Fibroblast of lung (primary cell): Measurements from ENCODE around the gene CKAP4. TPM values are rescaled to one million over a fixed set of nuclear protein-coding genes. Genes with fewer than 3 reads are reported as not detected.

ENCODE experiments used
- DNase-seq, 2 donors: peaks; one replicate each; pipeline versions ENCODE4 v3.0.0 to v3.0.0-alpha.2; 2010; ENCODE audit warnings: low read depth in 2 of 2
- H2AFZ ChIP-seq: 2 replicates; pipeline ENCODE4 v1.5.1; 2012; ENCODE audit warnings: low read length, control low read depth, inconsistent platforms
- H3K27ac ChIP-seq: 2 replicates; pipeline ENCODE4 v1.5.1; 2011; ENCODE audit warnings: low read length, control low read depth; ENCODE audit not compliant: insufficient read depth
- H3K27me3 ChIP-seq: 2 replicates; pipeline ENCODE4 v1.5.1; 2011; ENCODE audit warnings: mild to moderate bottlenecking, low read length; ENCODE audit not compliant: control insufficient read depth, insufficient read depth
- H3K36me3 ChIP-seq: 2 replicates; pipeline ENCODE4 v1.5.1; 2011; ENCODE audit warnings: low read length; ENCODE audit not compliant: control insufficient read depth, insufficient read depth
- H3K4me1 ChIP-seq: 2 replicates; pipeline ENCODE4 v1.5.1; 2011; ENCODE audit warnings: low read length; ENCODE audit not compliant: control insufficient read depth, insufficient read depth; ENCODE audit errors: extremely low read depth
- H3K4me2 ChIP-seq: 2 replicates; pipeline ENCODE4 v1.5.1; 2011; ENCODE audit warnings: low read length, control low read depth; ENCODE audit not compliant: insufficient read depth; ENCODE audit errors: extremely low read depth
- H3K4me3 ChIP-seq, 4 experiments: fragments of 200-600 bp in 1 of 4; sonication (generic) in 1 of 4; replicated peaks in 1 of 4; 2 replicates each; pipeline ENCODE4 v1.5.1; 2011 to 2016; ENCODE audit warnings: low read length in 4 of 4, low read depth in 3 of 4, mild to moderate bottlenecking in 3 of 4, control low read depth in 2 of 4, inconsistent platforms in 1 of 4, mixed read lengths in 1 of 4; ENCODE audit not compliant: insufficient read depth in 1 of 4; ENCODE audit errors: control extremely low read depth in 1 of 4
- H3K79me2 ChIP-seq: 2 replicates; pipeline ENCODE4 v1.5.1; 2012; ENCODE audit warnings: mild to moderate bottlenecking, low read length, inconsistent platforms; ENCODE audit not compliant: control insufficient read depth, insufficient read depth
- H3K9ac ChIP-seq: 2 replicates; pipeline ENCODE4 v1.5.1; 2011; ENCODE audit warnings: mild to moderate bottlenecking, low read length, control low read depth; ENCODE audit not compliant: insufficient read depth
- H3K9me3 ChIP-seq: 2 replicates; pipeline ENCODE4 v1.5.1; 2012; ENCODE audit warnings: low read depth, low read length; ENCODE audit not compliant: control insufficient read depth, insufficient read depth
- H4K20me1 ChIP-seq: 2 replicates; pipeline ENCODE4 v1.5.1; 2011; ENCODE audit warnings: low read length; ENCODE audit not compliant: control insufficient read depth, insufficient read depth; ENCODE audit errors: extremely low read depth
- EZH2 ChIP-seq: IDR thresholded peaks from 2 replicates; pipeline ENCODE4 v1.5.1; 2012; ENCODE audit warnings: low read length, control low read depth, mild to moderate bottlenecking; ENCODE audit errors: missing control alignments
- polyA plus RNA-seq, 2 donors: library from polyadenylated mRNA; depleted of rRNA in 1 of 2; stranded (reverse) in 1 of 2; unstranded in 1 of 2; fragments of >200 nt; gene quantifications; 2 replicates each; pipeline ENCODE4 v1.2.1, GENCODE V29; 2011 to 2012; ENCODE audit warnings: missing spikeins in 1 of 2
- total RNA-seq: library from RNA; depleted of rRNA; stranded (reverse); fragments of >200 nt; gene quantifications from 2 replicates; pipeline ENCODE4 v1.2.1, GENCODE V29; 2014
- TF ChIP-seq, protein P1 (sequence below), 2 donors: IDR thresholded peaks in 1 of 2; conservative IDR thresholded peaks in 1 of 2; 1 replicate in 1 of 2; 2 replicates in 1 of 2; pipeline ENCODE4 v1.5.1; 2011 to 2012; ENCODE audit warnings: low read length in 2 of 2, control low read depth in 1 of 2, inconsistent platforms in 1 of 2, low read depth in 1 of 2, mild to moderate bottlenecking in 1 of 2

Gene CKAP4
- total and polyA plus RNA-seq, 2 donors (not counting 1 experiment from before 2014, with no cell fraction given) = 132 to 282 TPM

DNA sequence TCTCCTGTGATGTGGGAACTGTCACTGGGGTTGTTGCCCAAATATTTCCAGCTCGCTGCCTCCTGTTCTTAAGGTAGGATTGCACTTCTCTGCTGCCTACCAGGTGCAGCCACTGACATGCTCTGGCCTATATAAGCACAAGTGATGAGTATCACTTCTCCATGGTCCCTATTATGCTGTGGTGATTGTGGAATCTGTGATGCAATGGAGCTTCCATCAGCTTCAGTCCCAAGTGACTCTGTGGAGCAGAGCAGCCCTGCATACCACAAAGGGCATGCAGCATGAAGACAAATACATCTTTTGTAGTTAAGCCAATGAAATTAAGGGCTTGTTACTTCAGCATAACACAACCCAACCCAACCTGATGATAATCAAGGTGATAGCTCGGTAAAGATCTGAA, 43.5 kb downstream of the CKAP4 start:
- TF ChIP-seq EZH2 = no peak
- TF ChIP-seq, protein P1, sequence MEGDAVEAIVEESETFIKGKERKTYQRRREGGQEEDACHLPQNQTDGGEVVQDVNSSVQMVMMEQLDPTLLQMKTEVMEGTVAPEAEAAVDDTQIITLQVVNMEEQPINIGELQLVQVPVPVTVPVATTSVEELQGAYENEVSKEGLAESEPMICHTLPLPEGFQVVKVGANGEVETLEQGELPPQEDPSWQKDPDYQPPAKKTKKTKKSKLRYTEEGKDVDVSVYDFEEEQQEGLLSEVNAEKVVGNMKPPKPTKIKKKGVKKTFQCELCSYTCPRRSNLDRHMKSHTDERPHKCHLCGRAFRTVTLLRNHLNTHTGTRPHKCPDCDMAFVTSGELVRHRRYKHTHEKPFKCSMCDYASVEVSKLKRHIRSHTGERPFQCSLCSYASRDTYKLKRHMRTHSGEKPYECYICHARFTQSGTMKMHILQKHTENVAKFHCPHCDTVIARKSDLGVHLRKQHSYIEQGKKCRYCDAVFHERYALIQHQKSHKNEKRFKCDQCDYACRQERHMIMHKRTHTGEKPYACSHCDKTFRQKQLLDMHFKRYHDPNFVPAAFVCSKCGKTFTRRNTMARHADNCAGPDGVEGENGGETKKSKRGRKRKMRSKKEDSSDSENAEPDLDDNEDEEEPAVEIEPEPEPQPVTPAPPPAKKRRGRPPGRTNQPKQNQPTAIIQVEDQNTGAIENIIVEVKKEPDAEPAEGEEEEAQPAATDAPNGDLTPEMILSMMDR (conservative IDR thresholded peaks at IDR 0.05 in 1 of 2, IDR thresholded peaks at IDR 0.05 in 1 of 2; ENCODE audit: low read depth in 1 of 2, low read length in 2 of 2) = no peak
- no peak for DNase-seq
- no peak overlapping the region for H3K4me3 ChIP-seq
- no peaks in the 10 kb centered on the region for H3K9me3 ChIP-seq
- no peak overlapping the region for H3K27ac ChIP-seq
- no peaks in the 10 kb centered on the region for H3K27me3 ChIP-seq
- H2AFZ ChIP-seq = no peak overlapping the region
- no peak overlapping the region for H3K4me2 ChIP-seq
- H3K9ac ChIP-seq = no peak overlapping the region
- H3K4me1 ChIP-seq = no peaks in the 10 kb centered on the region
- no peaks in the 10 kb centered on the region for H3K79me2 ChIP-seq
- H3K36me3 ChIP-seq = no peaks in the 10 kb centered on the region
- no peaks in the 10 kb centered on the region for H4K20me1 ChIP-seq

DNA sequence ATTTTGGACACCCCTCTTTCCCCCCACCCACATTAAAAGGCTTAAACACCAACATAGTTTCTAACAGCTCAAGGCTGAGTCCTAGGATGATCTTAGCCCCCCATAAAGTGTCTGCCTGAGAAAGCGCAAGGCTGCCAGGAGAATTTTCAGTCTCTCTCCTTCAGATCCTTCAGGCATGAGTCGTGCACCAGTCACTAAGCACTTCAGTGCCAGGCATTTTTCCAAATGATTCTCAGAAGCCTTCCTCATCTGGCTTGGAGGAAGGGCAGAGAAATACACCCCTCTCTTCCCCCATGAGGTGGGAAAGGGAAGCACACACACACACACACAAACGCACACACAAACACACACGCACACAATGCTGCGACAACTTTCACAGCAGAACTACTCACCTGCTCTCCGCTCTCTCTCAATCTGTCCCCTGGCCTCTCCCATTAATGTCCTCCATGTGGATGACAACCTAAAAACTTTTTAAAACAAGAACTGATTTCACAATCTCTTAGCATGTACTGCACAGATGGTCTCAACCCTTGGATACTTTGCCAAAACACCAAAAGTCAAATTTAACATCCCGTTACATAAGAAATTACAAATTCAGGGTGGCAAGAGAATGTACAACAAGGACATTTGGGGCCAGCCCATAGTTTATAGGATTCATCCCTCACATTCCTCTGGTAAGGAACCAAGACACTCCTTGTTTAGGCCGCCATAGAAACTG, 49.8 kb downstream of the CKAP4 start:
- no peak overlapping the region for H2AFZ ChIP-seq
- H3K79me2 ChIP-seq = no peaks in the 10 kb centered on the region
- no peaks in the 10 kb centered on the region for H3K27me3 ChIP-seq
- no peak for DNase-seq
- no peaks in the 10 kb centered on the region for H3K9me3 ChIP-seq
- no peak for TF ChIP-seq EZH2
- TF ChIP-seq, protein P1 (conservative IDR thresholded peaks at IDR 0.05 in 1 of 2, IDR thresholded peaks at IDR 0.05 in 1 of 2; ENCODE audit: low read depth in 1 of 2, low read length in 2 of 2) = peak in 1 of 2 donors; percentile 20
- no peak overlapping the region for H3K27ac ChIP-seq
- H3K9ac ChIP-seq = no peak overlapping the region
- H3K4me1 ChIP-seq = no peaks in the 10 kb centered on the region
- no peaks in the 10 kb centered on the region for H4K20me1 ChIP-seq
- no peaks in the 10 kb centered on the region for H3K36me3 ChIP-seq
- no peak overlapping the region for H3K4me2 ChIP-seq
- no peak overlapping the region for H3K4me3 ChIP-seq

DNA sequence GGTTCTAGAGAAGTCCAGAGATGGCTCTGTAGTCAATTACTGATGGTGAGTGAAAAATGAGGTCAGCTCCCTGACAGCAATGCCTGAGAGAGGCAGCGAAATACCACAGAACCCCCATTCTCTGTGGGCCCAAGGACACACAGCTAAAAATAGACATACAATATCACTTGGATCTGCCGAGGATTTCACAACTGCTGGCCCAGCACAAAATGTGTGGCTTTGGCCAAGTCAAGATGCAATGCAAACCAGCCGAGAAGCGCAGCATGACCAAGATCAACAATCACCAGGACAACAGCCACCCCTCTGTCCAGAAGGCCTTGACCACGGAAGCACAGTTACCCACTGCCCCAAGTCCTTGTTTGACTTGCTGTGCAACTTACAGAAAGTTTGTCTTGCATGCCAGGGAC, 52.2 kb downstream of the CKAP4 start:
- no peak overlapping the region for H3K4me2 ChIP-seq
- H3K27me3 ChIP-seq = no peaks in the 10 kb centered on the region
- H3K9me3 ChIP-seq = no peaks in the 10 kb centered on the region
- H3K9ac ChIP-seq = no peak overlapping the region
- no peaks in the 10 kb centered on the region for H3K4me1 ChIP-seq
- no peak overlapping the region for H2AFZ ChIP-seq
- H3K4me3 ChIP-seq = no peak overlapping the region
- no peaks in the 10 kb centered on the region for H3K79me2 ChIP-seq
- no peak for TF ChIP-seq EZH2
- TF ChIP-seq, protein P1 (conservative IDR thresholded peaks at IDR 0.05 in 1 of 2, IDR thresholded peaks at IDR 0.05 in 1 of 2; ENCODE audit: low read depth in 1 of 2, low read length in 2 of 2) = no peak
- peak; percentile 64 to 69 for DNase-seq
- no peaks in the 10 kb centered on the region for H4K20me1 ChIP-seq
- no peak overlapping the region for H3K27ac ChIP-seq
- H3K36me3 ChIP-seq = no peaks in the 10 kb centered on the region
